ENCODE results near the gene FAM200A.

GRCh38 chr7:99599836-99600235 lies 47.9 kb upstream of the FAM200A start:
- TF ChIP-seq CTCF (IDR thresholded peaks at IDR 0.05) (no peak), POLR2A (IDR thresholded peaks at IDR 0.05) (no peak), EP300 (IDR thresholded peaks at IDR 0.05) (no peak)

All from ovary (tissue), 3 donors.